GM12892 (cell line): ENCODE measurements around the gene ELANE.

Source experiments
- POLR2A ChIP-seq: IDR thresholded peaks from 2 replicates; pipeline ENCODE4 v1.6.1; 2011; ENCODE audit warnings: low read depth, low read length, control low read depth
- POLR2AphosphoS5 ChIP-seq: IDR thresholded peaks from 2 replicates; pipeline ENCODE4 v1.6.1; 2011; ENCODE audit warnings: low read depth, low read length, control low read depth
- TAF1 ChIP-seq: IDR thresholded peaks from 2 replicates; pipeline ENCODE4 v1.6.1; 2011; ENCODE audit warnings: low read depth, mild to moderate bottlenecking, control low read depth, low read length, borderline replicate concordance

DNA sequence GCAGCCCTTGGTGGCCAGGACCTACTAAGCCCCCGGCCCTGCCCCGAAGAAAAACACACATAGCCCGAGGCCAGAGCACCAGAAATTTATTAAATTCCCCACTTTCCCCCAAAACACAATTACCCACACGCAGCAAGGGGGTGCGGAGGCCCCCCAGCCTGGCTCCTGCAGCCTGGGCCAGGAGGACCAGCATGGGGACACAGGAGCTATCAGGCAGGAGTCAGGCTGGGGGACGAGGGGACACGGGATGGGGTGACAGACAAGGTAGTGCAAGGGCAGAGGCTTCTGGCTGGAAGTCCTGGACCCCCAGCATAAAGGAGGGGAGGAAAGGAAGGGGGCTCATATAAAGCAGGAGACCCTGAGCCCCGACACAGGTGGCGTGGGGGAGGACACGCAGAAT is 44.3 kb downstream of the ELANE start:
- TF ChIP-seq POLR2AphosphoS5 = no peak
- no peak for TF ChIP-seq POLR2A
- no peak for TF ChIP-seq TAF1
